HG03457 (cell line): ENCODE results near the gene MBTPS1.

Experiments
- ATAC-seq: cut with Tn5 transposase; IDR thresholded peaks from one replicate; pipeline ENCODE4 v1.9.1; 2021; ENCODE audit warnings: moderate number of reproducible peaks; ENCODE audit not compliant: unreplicated experiment

The MBTPS1 gene

DNA sequence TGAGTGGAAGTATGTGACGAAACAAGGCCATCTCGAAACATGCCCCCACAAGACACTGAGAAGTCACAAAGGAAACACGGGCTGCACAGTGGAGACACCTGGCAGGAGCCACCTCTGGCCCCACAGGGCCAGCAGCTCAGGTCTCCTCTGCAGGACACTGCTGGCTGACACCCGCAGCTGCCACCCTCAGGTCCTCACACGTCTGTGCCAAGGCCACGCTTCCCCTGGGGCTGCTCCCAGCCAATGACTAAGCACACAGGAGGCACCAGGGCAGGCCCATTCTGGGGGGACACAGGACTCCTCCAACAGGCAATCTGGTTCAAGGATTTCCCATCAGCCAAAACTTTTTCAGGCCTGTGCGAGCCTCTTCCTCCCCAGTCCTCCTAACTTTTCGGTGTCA lies 36.4 kb downstream of the MBTPS1 start:
- ATAC-seq: no peak

DNA sequence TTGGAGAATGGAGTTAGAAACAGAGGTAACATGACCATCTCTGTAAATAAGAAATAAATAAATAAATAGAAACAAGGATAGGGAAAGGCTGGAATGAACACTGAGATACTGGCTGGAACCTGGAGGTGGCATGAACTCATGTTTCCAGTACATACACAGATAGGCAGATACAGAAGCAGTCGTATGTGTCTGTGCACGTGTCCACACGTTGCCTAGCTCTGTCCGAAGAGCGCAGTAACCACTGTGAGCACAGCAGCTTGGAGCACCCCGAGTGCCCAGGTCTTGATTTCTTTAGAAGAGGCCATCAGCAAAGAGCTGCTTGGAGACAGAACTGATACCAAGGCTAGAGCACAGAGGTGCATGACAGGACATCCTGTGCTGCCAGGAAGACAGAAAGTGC lies 37.1 kb downstream of the MBTPS1 start:
- ATAC-seq: no peak

DNA sequence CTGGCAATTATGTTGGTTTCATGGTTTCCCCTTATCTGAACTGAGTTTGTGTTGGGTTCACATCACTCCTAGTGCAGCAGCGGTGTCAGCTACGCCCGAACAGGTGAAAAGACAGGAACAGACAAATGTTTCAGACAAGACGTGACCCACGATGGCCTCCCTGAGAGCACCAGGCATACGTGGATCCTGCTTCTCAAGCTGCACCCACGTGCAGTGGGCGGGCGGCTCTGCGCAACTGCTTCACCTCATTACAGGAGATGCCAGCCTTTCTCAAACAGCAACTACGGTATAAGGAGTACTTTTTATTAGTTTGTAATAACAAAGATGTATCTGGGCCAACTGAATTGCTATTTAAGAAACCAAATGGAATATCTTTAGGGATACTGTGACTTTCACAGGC lies 41.4 kb downstream of the MBTPS1 start:
- no peak for ATAC-seq

DNA sequence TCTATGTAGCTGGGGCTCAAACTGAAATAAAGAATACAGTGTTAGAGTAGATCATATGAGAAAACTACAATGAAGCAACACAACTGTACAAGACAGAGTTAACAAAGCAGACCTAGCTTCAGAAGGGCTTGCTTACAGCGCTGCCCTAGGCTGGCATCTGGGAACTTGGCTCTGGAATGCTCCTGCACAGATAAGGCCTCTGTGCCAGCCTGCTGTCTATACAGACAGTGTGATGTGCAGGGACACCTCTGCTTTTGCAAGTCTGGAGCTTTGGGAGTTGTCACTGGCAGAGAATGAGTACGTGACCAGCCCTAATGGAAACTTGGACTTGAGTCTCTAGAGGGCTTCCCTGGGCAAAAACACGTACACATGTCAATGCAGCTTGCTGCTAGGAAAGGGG lies 42.0 kb downstream of the MBTPS1 start:
- ATAC-seq: no peak

DNA sequence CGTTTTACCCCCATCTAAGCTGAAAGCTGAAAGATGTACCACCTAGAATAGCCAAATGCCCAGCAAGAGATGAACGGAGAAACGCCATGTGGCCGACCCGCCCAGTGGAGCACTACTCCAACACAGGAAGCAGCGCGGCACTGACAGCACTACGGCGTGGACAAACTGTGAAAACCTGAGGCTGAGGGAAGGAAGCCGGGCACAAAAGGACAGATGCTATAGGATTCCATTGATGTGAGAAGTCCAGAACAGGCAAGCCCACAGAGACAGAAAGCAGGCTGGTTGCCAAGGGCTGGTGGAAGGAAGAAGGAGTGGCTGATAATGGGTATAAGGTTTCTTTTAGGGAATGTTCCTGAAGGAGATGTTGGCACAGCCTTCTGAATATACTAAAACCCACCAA lies 44.7 kb downstream of the MBTPS1 start:
- no peak for ATAC-seq

DNA sequence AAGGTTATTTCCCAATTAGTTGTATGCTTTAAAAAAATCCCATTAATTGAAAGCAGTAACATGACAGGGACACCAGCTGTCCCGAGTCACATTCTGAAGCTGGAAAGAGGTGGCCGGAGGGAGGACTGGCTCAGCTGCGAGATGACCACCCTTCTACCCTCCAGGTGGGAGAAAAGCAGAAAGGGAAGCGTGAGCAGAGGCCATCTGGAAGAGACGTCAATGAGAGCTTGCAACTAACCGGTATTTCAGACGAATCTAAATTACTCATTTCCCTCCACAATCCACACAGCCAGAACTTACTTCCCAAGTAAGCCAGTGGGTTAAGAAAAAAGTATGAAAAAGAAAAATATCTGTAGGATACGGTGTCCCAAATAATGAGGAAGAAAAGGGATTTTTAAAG lies 45.6 kb downstream of the MBTPS1 start:
- ATAC-seq: no peak

DNA sequence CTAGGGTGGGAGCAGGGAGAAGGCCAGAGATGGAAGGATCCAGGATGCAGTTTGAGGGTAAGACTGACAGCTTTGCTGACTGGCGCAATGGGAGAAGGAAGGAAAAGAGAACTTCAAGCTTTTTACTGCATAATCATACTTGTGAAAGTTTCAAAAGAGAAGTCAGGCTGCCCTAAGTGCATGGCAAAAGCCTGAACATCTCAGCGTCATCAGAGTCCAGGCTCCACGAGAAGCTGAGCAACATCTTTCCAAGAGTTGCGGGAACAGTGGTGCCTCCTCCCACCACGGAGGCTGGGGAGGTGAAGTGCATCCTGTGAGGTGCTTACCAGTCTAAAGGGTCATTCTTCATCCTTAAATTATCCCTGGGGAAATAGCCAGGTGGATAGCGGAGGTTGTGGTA lies 47.2 kb downstream of the MBTPS1 start:
- no peak for ATAC-seq

DNA sequence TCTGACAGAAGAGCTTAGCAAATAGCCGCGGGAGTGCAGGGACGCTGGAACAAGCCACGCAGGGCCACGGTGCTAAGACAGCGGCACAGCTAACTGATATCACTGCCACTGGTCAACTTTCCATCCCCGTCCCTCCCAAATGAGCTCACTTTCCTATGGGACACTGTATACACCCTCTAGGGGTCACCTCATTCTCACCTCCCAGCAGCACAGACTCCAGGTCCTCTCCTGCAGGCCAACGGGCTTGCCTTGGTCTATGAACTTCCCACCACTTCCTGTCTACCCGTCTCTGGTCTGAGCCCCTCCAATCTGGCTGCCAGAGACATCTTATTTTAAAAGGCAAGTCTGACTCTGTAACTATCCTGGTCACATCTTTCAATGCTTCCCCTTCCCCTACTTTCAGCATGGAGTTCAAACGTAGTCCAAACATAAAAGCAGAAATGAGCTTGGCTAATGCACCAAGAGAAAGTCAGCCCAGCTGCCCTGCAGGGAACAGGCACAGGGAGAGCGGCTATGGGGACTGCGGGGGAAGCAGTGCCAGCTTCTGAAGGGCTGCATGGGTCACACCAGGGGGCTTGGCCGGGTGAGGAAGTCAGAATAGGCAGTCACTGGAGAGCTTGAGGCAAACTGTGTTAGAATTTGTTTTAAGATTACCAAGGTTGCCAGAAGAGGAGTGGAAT lies 47.8 kb downstream of the MBTPS1 start:
- ATAC-seq: no peak

DNA sequence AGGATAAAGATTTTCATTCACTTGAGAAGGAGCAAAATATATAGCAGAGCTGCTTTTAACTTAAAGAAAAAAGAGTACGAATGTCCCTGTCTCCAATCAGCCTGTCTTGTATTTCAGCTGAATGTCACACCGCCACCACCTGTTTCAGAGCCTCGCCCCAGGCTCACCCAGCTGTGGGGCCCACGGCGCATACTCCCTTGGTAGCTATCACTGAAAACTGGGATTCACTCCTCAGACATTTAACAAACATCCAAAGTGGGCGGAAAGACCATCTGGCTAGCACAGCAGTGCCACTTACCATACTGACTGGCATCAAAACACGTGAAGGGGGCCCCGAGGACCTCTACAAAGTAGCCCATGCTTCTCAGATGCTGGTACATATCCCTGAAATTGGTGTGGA lies 48.7 kb downstream of the MBTPS1 start:
- no peak for ATAC-seq

DNA sequence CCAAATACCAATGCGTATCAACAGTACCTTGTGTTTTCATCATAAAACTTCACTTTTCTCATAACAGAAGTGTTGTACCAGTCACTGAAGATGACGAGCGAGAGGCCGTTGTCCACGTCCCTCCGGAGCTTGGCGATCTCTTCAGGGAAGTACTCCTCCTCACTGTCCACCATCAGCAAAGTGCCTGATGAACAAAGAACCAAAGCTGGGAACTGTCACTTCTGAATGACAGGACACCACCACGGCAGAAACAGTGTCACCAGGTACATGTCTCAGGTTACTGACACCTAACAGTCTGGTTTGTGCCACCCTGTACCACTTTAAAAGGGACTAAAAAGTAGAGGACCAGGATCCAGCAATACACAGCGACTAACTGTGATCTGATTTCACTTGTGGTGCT lies 49.1 kb downstream of the MBTPS1 start:
- ATAC-seq: no peak

DNA sequence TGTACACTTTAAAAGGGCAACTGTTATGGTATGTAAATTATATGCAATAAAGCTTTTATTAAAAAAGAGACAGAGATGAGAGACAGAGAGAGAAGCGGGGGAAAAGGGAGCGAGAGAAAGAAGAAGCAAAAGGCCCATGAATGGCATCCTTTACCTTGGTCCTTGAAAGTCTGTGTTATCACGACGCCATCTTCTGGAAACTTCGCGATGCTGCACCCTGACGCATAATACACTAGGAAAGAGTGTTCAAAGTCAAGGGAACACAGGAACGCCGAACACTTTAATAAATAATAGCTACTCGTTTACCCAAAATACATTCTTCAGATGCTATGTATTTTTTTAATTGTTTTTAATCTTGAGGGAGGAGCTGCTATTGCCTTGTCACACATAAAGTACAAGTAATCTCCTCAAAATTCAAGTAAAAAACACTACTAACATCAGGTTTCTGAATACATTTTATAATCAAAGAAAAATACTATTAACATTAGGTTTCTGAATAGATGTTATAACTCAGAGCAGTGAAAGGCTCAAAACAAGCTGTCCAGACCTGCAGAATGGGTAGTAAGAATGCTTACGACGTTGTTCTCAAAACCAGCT lies 51.1 kb downstream of the MBTPS1 start:
- ATAC-seq: no peak

DNA sequence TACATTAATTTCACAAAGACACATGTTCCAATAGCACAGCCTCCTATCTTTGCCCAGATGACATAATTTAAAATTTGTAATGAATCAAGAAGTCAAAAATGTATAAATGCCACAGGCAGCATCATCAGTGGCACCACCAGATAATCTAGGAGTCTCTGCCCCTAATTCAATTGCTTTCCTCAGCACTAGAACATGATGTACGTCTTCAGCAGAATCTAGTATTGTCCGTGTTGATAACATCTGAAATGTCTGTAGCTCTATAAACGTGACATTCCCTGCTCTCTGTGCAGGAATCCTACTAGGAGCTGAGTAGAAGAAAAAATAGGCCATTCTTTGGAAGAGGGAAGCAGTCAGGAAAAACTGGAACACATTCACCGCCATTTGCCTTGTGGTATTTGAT lies 52.8 kb downstream of the MBTPS1 start:
- ATAC-seq: no peak

DNA sequence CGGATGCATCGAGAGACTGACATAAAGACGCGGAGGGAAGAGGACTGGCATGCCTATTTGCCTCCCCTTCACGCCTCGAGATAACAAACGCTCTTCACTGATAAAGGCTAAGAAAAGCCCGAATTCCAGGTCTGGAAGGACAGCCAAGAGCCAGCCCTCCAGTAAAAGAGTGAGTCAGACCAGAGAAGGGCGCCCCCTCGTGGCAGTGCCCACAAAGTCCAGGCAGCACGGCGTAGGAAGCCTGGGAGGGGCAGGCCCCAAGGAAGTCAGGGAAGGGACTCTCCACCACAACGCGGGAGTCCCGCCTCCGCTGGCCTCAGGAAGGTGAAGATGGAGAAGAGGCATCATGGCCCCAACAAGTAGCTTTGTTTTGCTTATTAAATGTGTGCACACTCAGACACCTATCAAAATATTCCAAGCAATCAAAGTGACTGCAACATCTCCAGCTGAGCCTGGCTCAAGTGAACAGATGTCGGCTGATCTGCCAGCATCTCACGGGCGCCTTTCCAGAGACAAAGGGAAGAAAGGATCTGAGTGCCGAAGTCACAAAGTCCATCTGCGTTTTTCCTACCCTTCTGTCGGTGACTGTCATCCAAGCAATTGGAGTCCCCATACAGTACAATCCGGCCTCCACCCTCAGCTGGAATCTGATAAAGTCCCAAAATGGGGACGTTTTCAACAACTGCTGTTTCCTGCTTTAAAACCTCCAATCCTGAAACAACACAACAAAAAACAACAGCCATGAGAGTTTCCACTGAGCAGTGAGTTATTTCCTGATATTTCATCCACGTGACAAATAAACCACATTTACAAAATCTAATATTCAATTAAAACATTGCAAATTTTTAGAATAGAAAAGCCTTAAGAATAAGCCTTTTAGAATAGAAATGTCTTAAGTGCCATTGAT lies 53.8 kb downstream of the MBTPS1 start:
- ATAC-seq: no peak

DNA sequence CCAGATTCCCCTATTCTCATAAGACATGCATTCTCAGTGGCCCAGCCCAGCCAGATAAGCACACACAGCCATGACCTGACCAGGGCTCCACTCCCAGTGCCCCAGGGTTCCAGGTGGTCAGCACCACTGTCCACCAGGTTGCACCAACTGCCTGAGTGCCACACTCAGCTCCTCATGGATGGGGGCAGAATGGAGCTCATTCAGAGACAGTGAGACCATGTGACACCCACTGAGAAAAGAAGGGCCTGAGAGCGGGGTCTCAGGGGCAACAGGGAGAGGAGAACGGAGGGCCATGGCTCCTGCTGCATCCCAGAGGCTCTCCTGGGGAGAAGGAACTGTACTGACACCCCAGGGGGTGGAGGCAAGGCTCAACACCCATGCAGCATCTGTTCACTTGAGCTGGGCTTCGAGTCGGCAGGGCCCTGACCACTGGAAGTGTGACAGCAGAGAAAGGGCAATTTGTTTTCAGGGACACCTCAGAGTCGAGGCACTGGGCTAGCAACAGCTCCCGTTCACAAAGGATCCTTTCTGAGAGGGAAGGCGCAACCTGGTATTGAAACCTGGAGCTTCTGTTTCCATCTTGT lies 55.4 kb downstream of the MBTPS1 start:
- ATAC-seq: no peak

DNA sequence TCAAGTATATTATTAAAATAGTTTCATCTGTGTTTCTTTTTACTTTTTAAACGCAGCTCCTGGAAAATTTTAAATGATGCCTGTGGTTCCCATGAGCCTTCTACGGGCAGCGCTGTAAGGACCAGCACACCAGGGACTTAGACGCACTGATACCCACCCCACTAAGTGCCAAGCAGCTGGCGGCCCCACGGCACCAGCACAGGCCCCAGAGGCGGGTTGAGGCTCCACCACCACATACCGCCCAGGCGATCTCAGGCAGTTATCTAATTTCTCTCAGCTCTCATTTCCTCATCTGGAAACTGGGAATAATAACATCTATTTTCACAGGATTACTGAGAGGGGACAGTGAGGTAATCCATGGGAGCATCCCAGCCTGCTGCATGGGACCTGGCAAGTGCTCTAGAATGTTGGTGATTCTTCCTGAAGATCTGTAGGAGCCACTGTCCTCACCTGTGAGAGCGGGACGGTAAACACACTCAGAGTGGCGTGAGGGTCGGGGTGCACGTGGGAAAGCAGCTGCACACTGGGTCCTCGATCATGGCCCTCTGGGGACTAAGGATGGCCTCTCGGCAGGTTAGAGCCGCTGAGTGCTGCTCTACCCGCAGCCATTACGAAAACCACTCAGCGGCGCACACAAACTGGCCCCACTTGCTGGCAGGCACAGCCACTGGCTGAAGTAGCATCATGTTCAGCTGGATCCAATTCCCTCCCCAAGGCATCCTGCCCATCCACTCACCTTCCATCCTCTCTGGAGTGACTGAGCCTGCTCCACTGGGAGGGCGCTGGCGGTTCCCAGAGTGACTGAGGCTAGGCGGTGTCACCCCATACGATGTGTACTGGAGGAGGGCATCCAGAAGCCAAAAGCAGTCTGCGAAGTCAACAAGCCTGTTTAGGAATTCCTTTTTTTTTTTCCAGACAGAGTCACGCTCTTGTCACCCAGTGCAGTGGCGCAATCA lies 56.5 kb downstream of the MBTPS1 start:
- no peak for ATAC-seq

DNA sequence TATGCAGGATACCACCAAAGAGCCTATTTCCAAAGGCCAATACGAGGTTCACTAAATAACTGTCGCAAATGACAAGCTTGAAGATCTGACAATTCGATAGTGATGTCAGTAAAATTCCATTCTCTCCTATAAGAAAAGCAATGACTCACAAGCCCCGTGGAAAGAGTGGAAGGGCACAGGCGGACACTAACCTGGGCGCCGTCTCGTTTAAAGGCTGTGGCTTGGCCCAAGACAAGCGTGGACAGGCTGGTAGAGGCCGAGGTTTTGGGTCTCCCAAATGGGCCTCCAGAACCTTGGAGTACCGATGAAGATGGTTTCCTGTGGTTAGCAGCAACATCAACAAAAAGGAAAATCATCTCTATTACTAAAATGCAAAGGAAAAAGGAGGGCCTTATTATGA lies 57.6 kb downstream of the MBTPS1 start:
- ATAC-seq: no peak

DNA sequence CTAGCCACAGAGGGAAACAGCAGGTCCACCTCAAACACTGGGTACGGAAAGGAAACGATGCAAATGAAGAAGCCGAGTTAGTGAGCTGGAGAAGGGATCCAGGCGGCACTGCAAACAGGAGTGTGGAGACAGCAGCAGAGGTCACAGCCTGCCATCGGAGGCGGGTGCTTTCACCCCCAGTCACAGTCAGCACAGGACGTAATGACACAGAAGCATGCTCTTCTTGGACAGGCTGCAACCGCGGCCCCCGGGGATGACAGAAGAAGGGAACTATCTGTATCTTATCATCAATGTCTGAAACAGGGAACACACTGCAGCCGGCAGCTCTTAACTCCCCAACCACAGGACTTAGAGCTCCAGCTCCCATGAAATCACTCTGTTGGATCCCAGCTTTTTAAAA lies 58.1 kb downstream of the MBTPS1 start:
- no peak for ATAC-seq

DNA sequence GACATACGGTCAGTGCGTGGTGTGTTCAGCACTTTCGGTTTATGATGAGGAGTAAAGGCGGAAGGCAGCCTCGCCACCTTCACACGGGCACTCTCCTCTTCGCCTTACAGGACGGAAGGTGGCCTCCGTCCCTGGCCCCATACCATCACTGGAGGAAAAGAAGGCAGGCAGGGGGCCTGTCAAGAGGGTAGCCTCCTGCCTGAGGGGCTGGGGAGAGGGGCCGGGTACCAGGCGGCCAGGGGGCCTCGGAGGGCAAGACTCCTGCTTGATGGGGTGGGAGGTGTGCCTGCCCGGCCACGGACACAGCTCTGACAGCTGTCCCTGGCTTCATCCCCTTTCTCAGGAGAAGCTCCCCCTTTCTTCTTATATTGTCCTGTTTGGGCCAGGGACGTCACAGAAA lies 58.5 kb downstream of the MBTPS1 start:
- ATAC-seq: no peak

DNA sequence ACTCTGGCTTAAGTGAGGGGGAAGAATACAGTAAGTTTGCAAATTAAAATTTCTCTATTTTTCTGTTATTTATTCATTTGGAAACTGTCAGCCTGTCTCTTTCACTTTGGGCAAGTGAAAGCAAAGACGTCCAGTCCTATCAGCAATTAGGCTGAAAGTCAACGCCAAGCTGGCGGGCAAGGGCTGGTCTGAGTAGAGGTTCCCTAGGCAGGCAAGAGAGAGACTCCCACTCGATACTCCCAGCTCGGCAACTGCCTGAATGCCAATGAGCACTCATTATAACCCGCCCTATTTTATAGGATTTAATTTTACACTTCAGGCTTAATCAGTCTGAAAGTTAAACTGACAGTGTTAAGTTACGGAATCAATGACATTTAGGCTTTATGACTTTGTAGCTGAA lies 59.8 kb downstream of the MBTPS1 start:
- no peak for ATAC-seq

DNA sequence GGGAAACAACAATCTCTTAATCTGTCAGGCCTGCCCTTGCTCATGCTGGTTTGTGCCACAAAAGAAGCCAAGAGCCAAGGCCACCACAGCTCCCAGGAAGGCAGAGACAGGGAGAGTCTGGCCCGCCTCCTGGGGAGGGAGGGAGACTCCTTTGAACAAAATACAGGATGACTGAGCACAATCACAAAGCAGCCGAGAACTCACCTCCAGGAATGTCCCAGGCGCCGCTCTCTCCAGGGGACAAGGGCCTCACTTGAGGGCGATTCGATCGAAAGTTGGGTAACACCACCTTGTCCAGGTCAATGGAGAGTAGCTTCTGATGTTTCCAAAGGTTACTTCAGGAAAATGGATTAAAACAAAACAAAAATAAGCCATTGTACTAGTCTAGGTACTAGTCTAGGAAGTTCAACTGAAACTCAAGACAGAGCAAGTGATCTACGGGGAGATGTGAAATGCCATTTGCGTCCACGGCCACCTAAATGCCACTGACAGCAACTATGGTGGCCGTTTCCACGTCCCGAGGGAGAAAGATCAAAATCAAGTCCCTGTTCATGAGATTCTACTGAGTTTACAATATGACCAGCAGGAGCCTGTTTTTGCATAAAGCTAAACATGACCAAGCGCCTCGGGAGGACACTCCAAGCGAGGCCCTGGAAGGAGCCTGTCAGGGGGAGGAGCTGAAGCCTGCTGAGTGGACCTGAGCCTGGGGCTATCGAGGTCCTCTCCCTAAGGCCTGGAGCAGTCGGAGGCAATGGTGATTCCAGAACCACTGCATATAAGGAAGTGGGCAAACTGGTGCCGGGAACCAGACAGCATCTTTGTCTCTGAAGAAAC lies 60.7 kb downstream of the MBTPS1 start:
- no peak for ATAC-seq
